Measurements from ENCODE around the gene OCRL. TPM values are rescaled to one million over a fixed set of nuclear protein-coding genes. Genes with fewer than 3 reads are reported as not detected.

OCRL gene
- total and polyA plus RNA-seq, 7 experiments from 2014 or later = 0.47 to 6.2 (median 5.0) TPM

GRCh38 chrX:129631849-129632248, 91.8 kb downstream of the OCRL start:
- ChIA-PET CTCF (no interaction called here), POLR2A (no interaction called here)
- Histone ChIP-seq H3K36me3 (ENCODE audit: control insufficient read depth in 2 of 3, insufficient read depth in 3 of 3, low read length in 3 of 3) (no peaks in the 10 kb centered on the region), H3K27me3 (ENCODE audit: control insufficient read depth in 2 of 2, insufficient read depth in 2 of 2, low read length in 2 of 2) (no peaks in the 10 kb centered on the region), H3K9me3 (ENCODE audit: control insufficient read depth in 2 of 3, low read length in 3 of 3) (no peaks in the 10 kb centered on the region), H3K4me1 (ENCODE audit: control insufficient read depth in 2 of 2, insufficient read depth in 2 of 2, low read length in 2 of 2) (no peaks in the 10 kb centered on the region), H3K27ac (ENCODE audit: low read depth, low read length) (no peak overlapping the region), H3K4me3 (ENCODE audit: low read length) (no peak overlapping the region)
- no peaks in the 10 kb centered on the region for H3K36me3 Mint-ChIP-seq
- ATAC-seq = no peak
- H3K9me3 Mint-ChIP-seq = no peaks in the 10 kb centered on the region
- no peak overlapping the region for H3K4me3 Mint-ChIP-seq
- no peak overlapping the region for H3K27ac Mint-ChIP-seq
- H3K4me1 Mint-ChIP-seq = no peaks in the 10 kb centered on the region
- no peaks in the 10 kb centered on the region for H3K27me3 Mint-ChIP-seq
- intact Hi-C loops (cut with micrococcal nuclease) = no loop called here
- DNase-seq = no peak

GRCh38 chrX:129632443-129632842, 92.4 kb downstream of the OCRL start:
- CTCF ChIA-PET = no interaction called here
- Histone ChIP-seq H3K4me3 (ENCODE audit: low read length) (no peak overlapping the region), H3K36me3 (ENCODE audit: control insufficient read depth in 2 of 3, insufficient read depth in 3 of 3, low read length in 3 of 3) (no peaks in the 10 kb centered on the region), H3K4me1 (ENCODE audit: control insufficient read depth in 2 of 2, insufficient read depth in 2 of 2, low read length in 2 of 2) (peaks cover 0 to under 1% of the 10 kb centered on the region in 2 donors), H3K27ac (ENCODE audit: low read depth, low read length) (no peak overlapping the region), H3K9me3 (ENCODE audit: control insufficient read depth in 2 of 3, low read length in 3 of 3) (no peaks in the 10 kb centered on the region), H3K27me3 (ENCODE audit: control insufficient read depth in 2 of 2, insufficient read depth in 2 of 2, low read length in 2 of 2) (no peaks in the 10 kb centered on the region)
- intact Hi-C loops (cut with micrococcal nuclease) = no loop called here
- Mint-ChIP-seq H3K9me3 (no peaks in the 10 kb centered on the region), H3K4me3 (no peak overlapping the region), H3K27ac (no peak overlapping the region), H3K27me3 (no peaks in the 10 kb centered on the region), H3K36me3 (no peaks in the 10 kb centered on the region), H3K4me1 (peaks cover 0 to 3% (median 0%) of the 10 kb centered on the region in 7 donors)
- POLR2A ChIA-PET = no interaction called here
- DNase-seq (no peak), ATAC-seq (no peak)

GRCh38 chrX:129634541-129634940, 94.5 kb downstream of the OCRL start:
- no peak overlapping the region for H3K4me3 Mint-ChIP-seq
- H3K4me1 Mint-ChIP-seq = peaks cover 0 to 10% (median 0%) of the 10 kb centered on the region in 7 donors
- Histone ChIP-seq H3K4me3 (ENCODE audit: low read length) (no peak overlapping the region), H3K4me1 (ENCODE audit: control insufficient read depth in 2 of 2, insufficient read depth in 2 of 2, low read length in 2 of 2) (peaks cover 0 to 4% of the 10 kb centered on the region in 2 donors), H3K27me3 (ENCODE audit: control insufficient read depth in 2 of 2, insufficient read depth in 2 of 2, low read length in 2 of 2) (no peaks in the 10 kb centered on the region), H3K9me3 (ENCODE audit: control insufficient read depth in 2 of 3, low read length in 3 of 3) (no peaks in the 10 kb centered on the region), H3K27ac (ENCODE audit: low read depth, low read length) (no peak overlapping the region), H3K36me3 (ENCODE audit: control insufficient read depth in 2 of 3, insufficient read depth in 3 of 3, low read length in 3 of 3) (no peaks in the 10 kb centered on the region)
- H3K9me3 Mint-ChIP-seq = no peaks in the 10 kb centered on the region
- CTCF ChIA-PET = no interaction called here
- H3K27me3 Mint-ChIP-seq = no peaks in the 10 kb centered on the region
- H3K36me3 Mint-ChIP-seq = no peaks in the 10 kb centered on the region
- no peak for DNase-seq
- intact Hi-C loops (cut with micrococcal nuclease) = no loop called here
- no peak for ATAC-seq
- POLR2A ChIA-PET = no interaction called here
- no peak overlapping the region for H3K27ac Mint-ChIP-seq

- Histone ChIP-seq H3K36me3 (ENCODE audit: control insufficient read depth in 2 of 3, insufficient read depth in 3 of 3, low read length in 3 of 3) (no peaks in the 10 kb centered on the region), H3K4me1 (ENCODE audit: control insufficient read depth in 2 of 2, insufficient read depth in 2 of 2, low read length in 2 of 2) (peaks cover 0 to 4% of the 10 kb centered on the region in 2 donors), H3K27ac (ENCODE audit: low read depth, low read length) (no peak overlapping the region), H3K9me3 (ENCODE audit: control insufficient read depth in 2 of 3, low read length in 3 of 3) (no peaks in the 10 kb centered on the region), H3K4me3 (ENCODE audit: low read length) (no peak overlapping the region), H3K27me3 (ENCODE audit: control insufficient read depth in 2 of 2, insufficient read depth in 2 of 2, low read length in 2 of 2) (no peaks in the 10 kb centered on the region)
- ATAC-seq (no peak), DNase-seq (no peak)
- peaks cover 0 to 10% (median 0%) of the 10 kb centered on the region in 7 donors for H3K4me1 Mint-ChIP-seq
- H3K27me3 Mint-ChIP-seq = no peaks in the 10 kb centered on the region
- ChIA-PET POLR2A (no interaction called here), CTCF (interaction anchor here (0.6 to 1.2 kb wide), 4 partner anchors 42 to 247 kb away, joined by 3 to 5 read pairs (median 4); no protein-coding TSS in a partner anchor)
- intact Hi-C loops (cut with micrococcal nuclease) = loop anchor here (2.0 to 5.0 kb wide), 4 partner anchors 27 to 271 kb away; partner anchors contain the start of gene UTP14A (in 1 of the 2)
- H3K4me3 Mint-ChIP-seq = no peak overlapping the region
- no peaks in the 10 kb centered on the region for H3K36me3 Mint-ChIP-seq
- peaks cover 0 to 1% (median 0%) of the 10 kb centered on the region in 11 donors for H3K9me3 Mint-ChIP-seq
- no peak overlapping the region for H3K27ac Mint-ChIP-seq
These were observed 96.2 kb downstream of the OCRL start for GRCh38 chrX:129636175-129636681.

GRCh38 chrX:129637217-129638109, 97.4 kb downstream of the OCRL start:
- peaks cover 0 to 1% (median 0%) of the 10 kb centered on the region in 11 donors for H3K9me3 Mint-ChIP-seq
- POLR2A ChIA-PET = no interaction called here
- CTCF ChIA-PET = interaction anchor here (0.5 to 1.7 kb wide), 8 partner anchors 40 to 440 kb away, joined by 3 to 4 read pairs (median 3); no protein-coding TSS in a partner anchor

GRCh38 chrX:129638917-129639316, 98.9 kb downstream of the OCRL start:
- H3K4me3 ChIP-seq (ENCODE audit: low read length) = no peak overlapping the region
- H3K27me3 Mint-ChIP-seq = no peaks in the 10 kb centered on the region
- no peak overlapping the region for H3K4me3 Mint-ChIP-seq
- ATAC-seq (no peak), DNase-seq (no peak)
- no peaks in the 10 kb centered on the region for H3K36me3 ChIP-seq (ENCODE audit: control insufficient read depth in 2 of 3, insufficient read depth in 3 of 3, low read length in 3 of 3)
- H3K27me3 ChIP-seq (ENCODE audit: control insufficient read depth in 2 of 2, insufficient read depth in 2 of 2, low read length in 2 of 2) = no peaks in the 10 kb centered on the region
- ChIA-PET CTCF (interaction anchor here (1.0 kb wide), 1 partner anchor 267 kb away, joined by 3 read pairs; no protein-coding TSS in a partner anchor), POLR2A (no interaction called here)
- no peak overlapping the region for H3K27ac Mint-ChIP-seq
- H3K27ac ChIP-seq (ENCODE audit: low read depth, low read length) = no peak overlapping the region
- H3K4me1 ChIP-seq (ENCODE audit: control insufficient read depth in 2 of 2, insufficient read depth in 2 of 2, low read length in 2 of 2) = peaks cover 0 to 4% of the 10 kb centered on the region in 2 donors
- H3K9me3 Mint-ChIP-seq = peaks cover 0 to 1% (median 0%) of the 10 kb centered on the region in 11 donors
- peaks cover 0 to 10% (median 0%) of the 10 kb centered on the region in 7 donors for H3K4me1 Mint-ChIP-seq
- no peaks in the 10 kb centered on the region for H3K36me3 Mint-ChIP-seq
- H3K9me3 ChIP-seq (ENCODE audit: control insufficient read depth in 2 of 3, low read length in 3 of 3) = no peaks in the 10 kb centered on the region
- intact Hi-C loops (cut with micrococcal nuclease) = loop anchor here (5.0 kb wide), 3 partner anchors 88 to 268 kb away; partner anchors contain the start of gene UTP14A (in 1 of the 2)

More at GRCh38 chrX:129637217-129638109, 97.4 kb downstream of the OCRL start:
- Histone ChIP-seq H3K9me3 (ENCODE audit: control insufficient read depth in 2 of 3, low read length in 3 of 3) (no peaks in the 10 kb centered on the region), H3K27ac (ENCODE audit: low read depth, low read length) (no peak overlapping the region), H3K4me1 (ENCODE audit: control insufficient read depth in 2 of 2, insufficient read depth in 2 of 2, low read length in 2 of 2) (peaks cover 0 to 4% of the 10 kb centered on the region in 2 donors), H3K27me3 (ENCODE audit: control insufficient read depth in 2 of 2, insufficient read depth in 2 of 2, low read length in 2 of 2) (no peaks in the 10 kb centered on the region), H3K36me3 (ENCODE audit: control insufficient read depth in 2 of 3, insufficient read depth in 3 of 3, low read length in 3 of 3) (no peaks in the 10 kb centered on the region), H3K4me3 (ENCODE audit: low read length) (no peak overlapping the region)
- intact Hi-C loops (cut with micrococcal nuclease) = loop anchor here (1.0 to 5.0 kb wide), 10 partner anchors 29 to 423 kb away; partner anchors contain the start of gene UTP14A (in 1 of the 2)
- ATAC-seq = peak; percentile 92
- Mint-ChIP-seq H3K27ac (peak overlapping the region in 3 of 9 donors; percentile 34 to 68 (median 55)), H3K36me3 (no peaks in the 10 kb centered on the region), H3K27me3 (no peaks in the 10 kb centered on the region), H3K4me1 (peaks cover 0 to 10% (median 0%) of the 10 kb centered on the region in 7 donors), H3K4me3 (no peak overlapping the region)
- DNase-seq = peak; percentile 48 to 80 (median 63)
